Measurements from ENCODE around the gene EN2.

The EN2 gene

DNA sequence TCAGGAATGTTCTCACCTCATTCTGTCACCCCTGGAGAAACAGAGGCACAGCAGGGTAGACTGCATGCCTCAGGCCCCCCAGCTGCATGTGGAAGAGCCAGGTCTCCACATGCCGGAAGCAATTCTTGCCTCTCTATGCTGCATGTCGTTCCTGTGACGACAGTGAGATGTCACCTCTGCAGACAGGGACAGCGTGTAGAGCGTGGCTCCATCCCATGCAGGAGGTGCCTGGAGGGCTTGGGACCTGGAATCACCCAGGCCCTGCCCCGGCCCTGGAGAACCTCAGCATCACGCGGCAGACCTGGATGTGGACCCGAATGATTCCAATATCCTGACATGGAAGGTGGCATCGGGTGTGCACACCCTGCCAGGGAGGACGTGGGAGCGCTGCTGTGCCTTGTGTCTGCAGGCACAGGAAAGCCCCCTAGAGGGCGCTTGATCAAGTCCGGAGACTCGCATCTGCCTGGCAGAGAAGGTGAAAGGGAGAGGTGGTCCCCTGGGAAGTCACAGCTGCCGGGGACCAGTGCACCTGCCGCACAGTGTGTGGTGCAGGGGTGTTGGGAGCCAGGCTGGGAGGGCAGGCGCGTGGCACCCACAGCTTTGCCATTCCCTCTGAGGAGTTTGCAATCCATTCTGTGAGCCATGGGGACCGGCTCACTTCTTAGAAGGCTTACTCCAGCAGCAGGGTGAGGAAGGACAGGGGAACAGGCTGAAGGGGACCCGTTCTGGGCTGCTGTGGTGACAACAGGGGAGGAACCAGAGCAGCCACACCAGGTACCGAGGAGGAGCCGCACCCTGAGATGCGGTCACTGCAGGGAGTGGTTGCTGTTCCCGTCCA lies 45.3 kb upstream of the EN2 start:
- H3K27me3 Mint-ChIP-seq (ENCODE audit: low read depth): peaks cover 65% of the 10 kb centered on the region
- peaks cover 4% of the 10 kb centered on the region for H3K4me1 Mint-ChIP-seq
- no peak overlapping the region for H3K4me3 Mint-ChIP-seq
- TF ChIP-seq, protein P1, sequence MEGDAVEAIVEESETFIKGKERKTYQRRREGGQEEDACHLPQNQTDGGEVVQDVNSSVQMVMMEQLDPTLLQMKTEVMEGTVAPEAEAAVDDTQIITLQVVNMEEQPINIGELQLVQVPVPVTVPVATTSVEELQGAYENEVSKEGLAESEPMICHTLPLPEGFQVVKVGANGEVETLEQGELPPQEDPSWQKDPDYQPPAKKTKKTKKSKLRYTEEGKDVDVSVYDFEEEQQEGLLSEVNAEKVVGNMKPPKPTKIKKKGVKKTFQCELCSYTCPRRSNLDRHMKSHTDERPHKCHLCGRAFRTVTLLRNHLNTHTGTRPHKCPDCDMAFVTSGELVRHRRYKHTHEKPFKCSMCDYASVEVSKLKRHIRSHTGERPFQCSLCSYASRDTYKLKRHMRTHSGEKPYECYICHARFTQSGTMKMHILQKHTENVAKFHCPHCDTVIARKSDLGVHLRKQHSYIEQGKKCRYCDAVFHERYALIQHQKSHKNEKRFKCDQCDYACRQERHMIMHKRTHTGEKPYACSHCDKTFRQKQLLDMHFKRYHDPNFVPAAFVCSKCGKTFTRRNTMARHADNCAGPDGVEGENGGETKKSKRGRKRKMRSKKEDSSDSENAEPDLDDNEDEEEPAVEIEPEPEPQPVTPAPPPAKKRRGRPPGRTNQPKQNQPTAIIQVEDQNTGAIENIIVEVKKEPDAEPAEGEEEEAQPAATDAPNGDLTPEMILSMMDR (IDR thresholded peaks at IDR 0.05; ENCODE audit: unreplicated experiment in 3 of 3): peak; percentile 70 to 77 (median 73)
- H3K27ac Mint-ChIP-seq: no peak overlapping the region
- peaks cover 3% of the 10 kb centered on the region for H3K9me3 Mint-ChIP-seq
- no peaks in the 10 kb centered on the region for H3K36me3 Mint-ChIP-seq (ENCODE audit: low read depth)

DNA sequence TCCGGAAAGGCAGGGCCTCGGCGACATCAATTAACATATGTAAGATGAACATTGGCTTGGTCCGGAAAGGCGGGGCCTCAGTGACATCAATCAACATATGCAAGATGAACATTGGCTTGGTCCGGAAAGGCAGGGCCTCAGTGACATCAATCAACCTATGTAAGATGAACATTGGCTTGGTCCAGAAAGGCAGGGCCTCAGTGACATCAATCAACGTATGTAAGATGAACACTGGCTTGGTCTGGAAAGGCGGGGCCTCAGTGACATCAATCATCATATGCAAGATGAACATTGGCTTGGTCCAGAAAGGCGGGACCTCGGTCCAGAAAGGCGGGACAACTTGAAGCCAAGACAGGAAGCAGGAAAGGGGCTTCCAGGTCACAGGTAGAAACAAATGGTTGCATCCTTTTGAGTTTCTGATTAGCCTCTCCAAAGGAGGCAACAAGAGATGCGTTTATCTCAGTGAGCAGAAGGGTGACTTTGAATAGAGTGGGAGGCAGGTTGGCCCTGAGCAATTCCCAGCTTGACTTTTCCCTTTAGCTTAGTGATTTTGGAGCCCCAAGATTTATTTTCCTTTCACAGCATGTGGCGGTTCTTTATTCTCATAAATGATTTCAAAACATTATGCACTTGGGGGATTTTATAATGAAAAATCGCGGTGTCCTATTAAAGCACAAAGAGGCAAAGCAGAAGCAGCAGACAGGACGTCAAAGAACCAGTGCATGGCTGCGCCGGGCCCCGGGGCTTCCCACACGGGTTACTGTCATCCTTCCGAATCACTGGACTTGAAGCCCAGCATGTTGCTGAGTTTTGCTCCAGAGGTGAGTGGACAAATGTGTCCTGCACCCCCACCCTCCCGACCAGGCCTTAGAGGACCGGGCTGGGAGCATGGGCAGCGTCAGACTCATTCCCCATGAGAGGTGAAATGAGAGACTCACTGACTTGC lies 43.1 kb upstream of the EN2 start:
- no peaks in the 10 kb centered on the region for H3K36me3 Mint-ChIP-seq (ENCODE audit: low read depth)
- H3K27me3 Mint-ChIP-seq (ENCODE audit: low read depth): peaks cover 70% of the 10 kb centered on the region
- TF ChIP-seq, protein P1 (IDR thresholded peaks at IDR 0.05; ENCODE audit: unreplicated experiment in 3 of 3): no peak
- H3K9me3 Mint-ChIP-seq: no peaks in the 10 kb centered on the region
- H3K4me1 Mint-ChIP-seq: peaks cover 1% of the 10 kb centered on the region
- H3K4me3 Mint-ChIP-seq: no peak overlapping the region
- H3K27ac Mint-ChIP-seq: no peak overlapping the region

DNA sequence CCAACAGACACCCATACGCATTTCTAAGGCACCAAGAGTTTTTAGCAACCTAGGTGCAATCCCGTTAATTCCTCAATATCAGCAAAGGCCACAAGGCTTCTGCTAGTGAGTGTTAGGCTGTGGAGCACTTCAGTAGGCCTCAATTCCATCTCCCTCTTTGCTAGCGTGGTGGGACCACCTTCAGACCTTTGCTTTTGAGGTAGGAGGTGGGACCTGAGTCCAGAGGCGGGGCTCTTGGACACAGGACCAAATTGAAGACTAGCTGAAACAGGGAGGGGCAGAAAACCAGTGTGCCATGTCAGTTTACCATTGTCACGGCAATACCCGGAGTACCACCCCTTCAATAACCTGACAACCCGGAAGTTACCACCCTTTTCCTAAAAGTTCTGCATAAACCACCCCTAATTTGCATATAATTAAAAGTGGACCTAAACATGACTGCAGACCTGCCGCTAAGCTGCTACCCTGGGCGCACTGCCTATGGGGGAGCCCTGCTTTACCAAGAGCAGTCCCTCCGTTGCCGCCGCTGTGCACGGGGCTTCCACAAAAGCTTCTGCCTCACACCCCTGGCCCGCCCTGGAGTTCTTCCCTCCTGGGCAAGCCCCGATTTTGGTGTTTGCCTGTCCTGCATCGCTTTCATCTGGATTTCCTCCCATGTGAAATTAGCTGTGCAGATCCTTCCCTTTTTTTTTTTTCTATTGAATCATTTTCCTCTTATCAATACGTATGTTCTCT lies 41.1 kb upstream of the EN2 start:
- H3K36me3 Mint-ChIP-seq (ENCODE audit: low read depth): no peaks in the 10 kb centered on the region
- no peak overlapping the region for H3K27ac Mint-ChIP-seq
- H3K27me3 Mint-ChIP-seq (ENCODE audit: low read depth): peaks cover 71% of the 10 kb centered on the region

DNA sequence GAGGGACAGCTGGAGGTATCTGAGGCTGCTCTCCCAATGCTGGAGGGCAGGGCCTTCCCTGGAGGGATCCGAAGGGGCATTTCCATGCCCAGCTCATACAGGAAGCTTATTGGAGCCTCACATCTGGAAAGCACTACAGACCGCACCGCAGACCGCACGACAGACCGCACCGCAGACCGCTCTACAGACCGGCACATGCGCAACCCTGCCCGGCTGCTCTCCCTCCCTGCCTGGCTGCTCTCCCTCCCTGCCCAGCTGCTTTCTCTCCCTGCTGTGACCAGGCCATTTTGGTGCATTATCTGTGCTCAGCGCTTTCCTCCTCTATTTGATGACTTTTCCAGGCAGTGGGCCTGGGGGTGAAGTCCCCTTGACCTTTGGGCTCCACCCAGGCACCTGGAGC lies 39.6 kb upstream of the EN2 start:
- Mint-ChIP-seq H3K27ac (no peak overlapping the region), H3K36me3 (ENCODE audit: low read depth) (no peaks in the 10 kb centered on the region), H3K4me1 (no peaks in the 10 kb centered on the region), H3K27me3 (ENCODE audit: low read depth) (peaks cover 63% of the 10 kb centered on the region), H3K9me3 (no peaks in the 10 kb centered on the region), H3K4me3 (no peak overlapping the region)
- TF ChIP-seq, protein P1 (IDR thresholded peaks at IDR 0.05; ENCODE audit: unreplicated experiment in 3 of 3): no peak

More for the DNA sequence above, 41.1 kb upstream of the EN2 start:
- TF ChIP-seq, protein P1 (IDR thresholded peaks at IDR 0.05; ENCODE audit: unreplicated experiment in 3 of 3): no peak
- H3K4me3 Mint-ChIP-seq: no peak overlapping the region
- H3K4me1 Mint-ChIP-seq: no peaks in the 10 kb centered on the region
- H3K9me3 Mint-ChIP-seq: no peaks in the 10 kb centered on the region

DNA sequence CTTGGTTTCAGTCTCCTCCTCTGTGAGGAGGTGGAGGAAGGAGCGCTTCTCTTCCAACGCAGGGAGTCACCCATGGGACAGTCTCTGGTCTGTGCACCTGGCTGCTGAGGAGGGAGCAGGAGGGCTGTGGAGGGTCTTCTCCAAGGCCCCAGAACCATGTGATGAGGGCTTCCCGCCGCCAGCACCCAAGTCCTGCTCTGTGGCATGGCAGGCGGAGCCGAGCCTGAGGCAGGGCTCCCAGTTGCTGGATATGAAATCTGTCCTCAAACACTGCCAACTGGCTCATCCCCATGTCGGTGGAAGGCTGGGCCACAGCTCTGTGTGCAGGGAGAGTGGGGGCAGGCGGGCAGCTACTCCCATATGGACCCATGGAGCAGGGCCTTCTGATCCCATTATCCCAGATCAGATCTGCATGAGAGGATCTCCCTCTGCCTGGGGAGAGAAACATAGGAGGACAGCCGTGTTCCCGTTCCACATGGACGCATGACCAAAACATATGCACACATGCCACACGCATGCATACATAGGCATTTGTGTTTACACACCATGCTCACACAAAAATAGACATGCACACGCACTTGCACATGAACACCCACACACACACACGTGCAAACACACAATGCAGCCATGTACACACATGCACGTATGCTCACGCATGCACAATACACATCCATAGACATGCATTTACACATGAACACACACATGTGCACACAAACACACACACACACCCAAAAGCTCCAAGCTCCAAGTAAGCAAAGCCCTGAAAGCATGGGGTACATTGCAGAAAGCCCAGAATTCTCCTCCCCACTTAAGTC lies 38.8 kb upstream of the EN2 start:
- Mint-ChIP-seq H3K4me1 (no peaks in the 10 kb centered on the region), H3K4me3 (no peak overlapping the region), H3K9me3 (no peaks in the 10 kb centered on the region), H3K27me3 (ENCODE audit: low read depth) (peaks cover 57% of the 10 kb centered on the region), H3K36me3 (ENCODE audit: low read depth) (no peaks in the 10 kb centered on the region), H3K27ac (no peak overlapping the region)
- TF ChIP-seq, protein P1 (IDR thresholded peaks at IDR 0.05; ENCODE audit: unreplicated experiment in 3 of 3): no peak
